Measurements from ENCODE around the gene HRC. TPM values are rescaled to one million over a fixed set of nuclear protein-coding genes. Genes with fewer than 3 reads are reported as not detected.

HRC gene
- total RNA-seq, 2 experiments from 2014 or later, result not detected

- intact Hi-C loops (cut with micrococcal nuclease), result no loop called here
- Mint-ChIP-seq H3K4me1 (ENCODE audit: low read depth) (peaks cover 2% of the 10 kb centered on the region), H3K4me3 (no peak overlapping the region), H3K9me3 (no peaks in the 10 kb centered on the region), H3K27ac (no peak overlapping the region), H3K27me3 (ENCODE audit: low read depth) (no peaks in the 10 kb centered on the region), H3K36me3 (ENCODE audit: low read depth) (peaks cover 31% of the 10 kb centered on the region)
- DNase-seq, result no peak
- CTCF ChIA-PET, result no interaction called here
These were observed 47.4 kb downstream of the HRC start for GRCh38 chr19:49107625-49108459.

- DNase-seq, result peak; percentile 73
- Mint-ChIP-seq H3K27ac (no peak overlapping the region), H3K27me3 (ENCODE audit: low read depth) (no peaks in the 10 kb centered on the region), H3K4me3 (no peak overlapping the region), H3K9me3 (no peaks in the 10 kb centered on the region), H3K36me3 (ENCODE audit: low read depth) (peaks cover 34% of the 10 kb centered on the region), H3K4me1 (ENCODE audit: low read depth) (peaks cover 2% of the 10 kb centered on the region)
- intact Hi-C loops (cut with micrococcal nuclease), result no loop called here
- CTCF ChIA-PET, result interaction anchor here (0.6 to 2.2 kb wide), 12 partner anchors 8 to 122 kb away, joined by 3 to 10 read pairs (median 3); no protein-coding TSS in a partner anchor
These were observed 48.5 kb downstream of the HRC start for GRCh38 chr19:49106648-49107135.

GRCh38 chr19:49104229-49104864 lies 50.8 kb downstream of the HRC start:
- peaks cover 2% of the 10 kb centered on the region for H3K4me1 Mint-ChIP-seq (ENCODE audit: low read depth)
- no peak for DNase-seq
- CTCF ChIA-PET, result interaction anchor here (1.1 to 2.1 kb wide), 3 partner anchors 11 to 111 kb away, joined by 3 to 16 read pairs (median 4); partner anchors contain the start of genes LIN7B and RUVBL2
- H3K4me3 Mint-ChIP-seq, result no peak overlapping the region
- no peak overlapping the region for H3K27ac Mint-ChIP-seq
- H3K9me3 Mint-ChIP-seq, result no peaks in the 10 kb centered on the region
- H3K27me3 Mint-ChIP-seq (ENCODE audit: low read depth), result no peaks in the 10 kb centered on the region
- intact Hi-C loops (cut with micrococcal nuclease), result no loop called here
- H3K36me3 Mint-ChIP-seq (ENCODE audit: low read depth), result peaks cover 40% of the 10 kb centered on the region

GRCh38 chr19:49103331-49104085 lies 51.7 kb downstream of the HRC start:
- no peak for DNase-seq
- H3K36me3 Mint-ChIP-seq (ENCODE audit: low read depth), result peaks cover 39% of the 10 kb centered on the region
- H3K27ac Mint-ChIP-seq, result no peak overlapping the region
- no peaks in the 10 kb centered on the region for H3K9me3 Mint-ChIP-seq
- intact Hi-C loops (cut with micrococcal nuclease), result no loop called here
- no peaks in the 10 kb centered on the region for H3K27me3 Mint-ChIP-seq (ENCODE audit: low read depth)
- H3K4me1 Mint-ChIP-seq (ENCODE audit: low read depth), result peaks cover 2% of the 10 kb centered on the region
- H3K4me3 Mint-ChIP-seq, result no peak overlapping the region
- CTCF ChIA-PET, result interaction anchor here (1.0 kb wide), 1 partner anchor 10 kb away, joined by 3 read pairs; no protein-coding TSS in a partner anchor

- Mint-ChIP-seq H3K9me3 (no peaks in the 10 kb centered on the region), H3K36me3 (ENCODE audit: low read depth) (peaks cover 38% of the 10 kb centered on the region), H3K4me3 (no peak overlapping the region), H3K4me1 (ENCODE audit: low read depth) (peaks cover 2% of the 10 kb centered on the region), H3K27me3 (ENCODE audit: low read depth) (no peaks in the 10 kb centered on the region), H3K27ac (no peak overlapping the region)
- CTCF ChIA-PET, result no interaction called here
- intact Hi-C loops (cut with micrococcal nuclease), result no loop called here
- DNase-seq, result no peak
These were observed 52.9 kb downstream of the HRC start for GRCh38 chr19:49102303-49102702.

Other genes with a start within 250 kb of the HRC start
- 1 to 10 TPM; 4.2 to 4.5 TPM for gene DHDH, start 221.7 kb downstream of the HRC start, total RNA-seq
- gene BAX, start 200.5 kb downstream of the HRC start, total RNA-seq, result 100 to 1,000 TPM; 267 to 302 TPM
- 1,000 to 10,000 TPM; 1,093 to 1,120 TPM for gene FTL, start 190.1 kb downstream of the HRC start, total RNA-seq
- gene GYS1, start 162.1 kb downstream of the HRC start, total RNA-seq, result 10 to 100 TPM; 29.6 to 31.2 TPM
- 100 to 1,000 TPM; 119 to 126 TPM for gene RUVBL2, start 161.5 kb downstream of the HRC start, total RNA-seq
- not detected for gene LHB, start 138.3 kb downstream of the HRC start, total RNA-seq
- not detected for gene CGB3, start 131.1 kb downstream of the HRC start, total RNA-seq
- gene CGB2, start 123.5 kb downstream of the HRC start, total RNA-seq, result not detected
- gene CGB1, start 118.5 kb downstream of the HRC start, total RNA-seq, result not detected
- not detected for gene CGB5, start 111.5 kb downstream of the HRC start, total RNA-seq
- gene CGB8, start 106.3 kb downstream of the HRC start, total RNA-seq, result not detected
- not detected for gene CGB7, start 97.6 kb downstream of the HRC start, total RNA-seq
- gene NTF4, start 90.6 kb downstream of the HRC start, total RNA-seq, result not detected
- not detected for gene KCNA7, start 82.7 kb downstream of the HRC start, total RNA-seq
- 100 to 1,000 TPM; 163 to 166 TPM for gene SNRNP70, start 69.9 kb downstream of the HRC start, total RNA-seq
- 1 to 10 TPM; 3.4 to 3.8 TPM for gene LIN7B, start 41.0 kb downstream of the HRC start, total RNA-seq
- gene C19orf73, start 36.3 kb downstream of the HRC start, total RNA-seq, result 1 to 10 TPM; 1.5 to 1.9 TPM
- 1 to 10 TPM; 4.6 to 4.9 TPM for gene PPFIA3, start 35.9 kb downstream of the HRC start, total RNA-seq
- under 1 TPM; 0.22 to 0.62 TPM for gene TRPM4, start 2.4 kb upstream of the HRC start, total RNA-seq
- under 1 TPM; 0.77 to 0.98 TPM for gene SLC6A16, start 169.8 kb upstream of the HRC start, total RNA-seq
- 100 to 1,000 TPM; 182 to 189 TPM for gene CD37, start 180.0 kb upstream of the HRC start, total RNA-seq
- gene TEAD2, start 207.0 kb upstream of the HRC start, total RNA-seq, result under 1 TPM in 1 of 2 experiments, not detected in 1; 0.20 TPM
- not detected for gene DKKL1, start 208.5 kb upstream of the HRC start, total RNA-seq
- gene KASH5, start 232.9 kb upstream of the HRC start, total RNA-seq, result 1 to 10 TPM; 2.4 to 3.2 TPM

Measured in activated naive CD4-positive, alpha-beta T cell treated with anti-CD3 and anti-CD28 coated beads for 36 hours (primary cell).